Activated CD8-positive, alpha-beta memory T cell treated with anti-CD3 and anti-CD28 coated beads for 1 hour (primary cell): ENCODE results near the gene GALNT6.
"Not testable (repeated sequence)": the region's sequence is repeated elsewhere in the genome, so short reads cannot be mapped to it uniquely, and the experiment has no call there.

Experiments used
- DNase-seq, 2 donors: peaks; one replicate each; pipeline ENCODE4 v3.0.0-alpha.2; 2020; ENCODE audit warnings: low read depth in 1 of 2; ENCODE audit errors: extremely low read depth in 1 of 2

Gene GALNT6

DNA sequence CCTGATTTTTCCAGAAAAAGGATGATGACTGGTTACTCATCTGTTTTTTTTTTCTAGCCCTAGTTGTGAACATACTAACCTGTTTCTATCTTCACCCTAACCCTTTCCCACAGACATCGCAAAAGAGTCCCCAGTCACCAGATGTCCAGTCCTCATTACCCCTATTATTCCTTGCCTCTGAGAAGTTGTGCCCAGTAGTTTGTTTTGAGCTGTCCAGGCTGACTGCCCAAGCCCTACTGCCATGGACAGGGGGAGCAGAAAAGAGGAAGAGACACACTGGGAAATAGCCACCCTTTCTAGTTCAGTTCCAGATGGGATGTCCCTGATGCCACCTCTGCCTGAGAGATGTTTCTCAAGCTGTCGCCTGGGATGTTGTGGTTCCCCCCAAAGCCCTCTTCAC, 30.9 kb downstream of the GALNT6 start:
- no peak for DNase-seq

DNA sequence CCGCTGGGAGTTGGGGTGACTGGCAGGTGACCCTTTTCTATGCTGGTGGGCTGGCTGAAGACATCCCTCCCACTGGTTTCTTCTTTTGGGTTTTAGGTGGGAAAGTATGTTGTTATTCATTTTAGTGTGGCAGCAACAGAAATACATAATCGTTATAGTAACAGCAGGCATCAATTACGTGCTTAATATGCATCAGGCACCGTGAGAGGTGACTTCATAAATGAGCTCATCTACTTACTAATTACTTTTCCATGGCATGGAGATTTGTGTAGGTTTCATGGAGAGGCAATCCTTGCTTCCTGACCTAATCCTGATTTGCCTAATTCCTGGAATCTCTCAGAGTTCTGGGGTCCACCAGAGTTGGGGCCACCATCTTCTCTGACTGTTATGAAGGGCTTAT, 31.4 kb downstream of the GALNT6 start:
- DNase-seq = no peak

DNA sequence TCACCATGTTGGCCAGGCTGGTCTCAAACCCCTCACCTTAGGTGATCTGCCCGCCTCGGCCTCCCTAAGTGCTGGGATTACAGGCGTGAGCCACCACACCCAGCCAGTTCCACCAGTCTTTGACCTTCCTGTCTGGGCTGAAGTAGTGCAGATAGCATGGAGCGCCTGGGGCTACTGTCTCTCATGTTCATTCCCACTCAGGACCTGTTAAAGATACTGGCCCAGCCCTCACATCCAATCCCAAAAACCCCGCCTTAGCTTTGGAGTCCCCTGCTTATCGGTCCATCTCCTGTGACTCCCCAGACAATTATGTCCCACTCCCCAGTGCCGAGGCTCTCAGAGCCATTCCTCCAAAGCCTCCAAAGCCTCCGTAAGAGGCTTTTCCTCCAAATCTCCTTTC, 32.7 kb downstream of the GALNT6 start:
- DNase-seq = no peak

DNA sequence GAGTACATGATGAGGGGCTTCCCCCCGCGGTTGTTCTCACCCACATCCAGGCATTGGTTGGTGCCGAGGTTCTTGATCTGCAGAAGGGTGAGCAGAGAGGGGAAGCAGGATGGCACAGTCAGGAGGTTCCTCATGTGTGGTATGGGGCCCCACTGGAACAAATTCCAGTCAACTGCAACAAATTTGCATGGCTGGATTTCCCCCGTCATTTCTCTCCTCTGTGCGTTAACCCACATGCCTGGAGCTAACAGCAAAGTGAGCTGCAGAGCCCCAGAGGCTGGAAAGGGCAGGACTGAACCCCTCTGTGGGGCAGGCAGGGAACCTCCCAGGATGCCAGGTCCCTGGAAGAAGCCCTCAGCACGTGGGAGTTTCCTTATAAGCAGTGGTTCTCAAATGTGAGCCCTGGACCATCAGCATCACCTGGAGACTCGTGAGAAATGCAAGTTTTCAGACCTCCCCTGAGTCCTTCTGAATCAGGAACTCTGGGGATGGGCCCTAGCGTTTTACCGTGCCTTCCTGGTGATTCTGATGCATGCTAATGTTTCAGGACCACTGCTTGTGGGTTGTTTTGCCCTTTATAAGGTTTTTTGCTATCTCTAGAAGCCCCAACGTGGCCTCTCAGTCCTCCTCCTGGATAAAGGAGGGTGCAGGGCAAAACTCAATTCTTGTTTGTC, 33.7 kb downstream of the GALNT6 start:
- DNase-seq = no peak

DNA sequence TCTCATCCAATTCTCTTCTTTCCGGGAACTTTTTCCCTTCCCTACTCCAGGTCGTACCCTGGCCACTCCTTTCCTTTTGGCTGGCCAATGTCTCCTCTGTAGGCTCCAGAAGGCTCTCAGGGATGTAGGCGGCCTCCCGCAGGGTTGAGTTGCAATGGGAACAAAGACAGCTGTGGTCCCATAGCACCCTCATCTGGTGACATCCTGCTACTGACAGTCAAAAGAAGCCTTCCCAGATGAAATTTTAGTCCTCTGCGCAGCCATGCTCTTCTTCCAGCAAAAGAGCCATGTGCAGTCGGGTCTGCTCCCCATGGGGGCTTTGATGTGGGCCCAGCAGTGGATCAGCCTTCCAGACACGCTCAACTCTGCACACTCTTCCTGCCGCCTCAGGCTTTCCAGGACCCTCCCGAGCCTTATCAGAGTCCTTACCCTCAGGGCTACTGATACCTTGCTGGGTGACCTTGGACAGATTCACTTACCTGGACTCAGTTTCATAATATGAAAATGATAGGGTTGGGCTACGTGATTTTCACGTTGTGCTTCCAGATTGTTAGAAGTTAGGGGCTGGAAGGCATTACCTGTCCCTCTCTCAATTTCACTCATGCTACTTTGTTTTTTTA, 39.2 kb downstream of the GALNT6 start:
- DNase-seq = no peak

DNA sequence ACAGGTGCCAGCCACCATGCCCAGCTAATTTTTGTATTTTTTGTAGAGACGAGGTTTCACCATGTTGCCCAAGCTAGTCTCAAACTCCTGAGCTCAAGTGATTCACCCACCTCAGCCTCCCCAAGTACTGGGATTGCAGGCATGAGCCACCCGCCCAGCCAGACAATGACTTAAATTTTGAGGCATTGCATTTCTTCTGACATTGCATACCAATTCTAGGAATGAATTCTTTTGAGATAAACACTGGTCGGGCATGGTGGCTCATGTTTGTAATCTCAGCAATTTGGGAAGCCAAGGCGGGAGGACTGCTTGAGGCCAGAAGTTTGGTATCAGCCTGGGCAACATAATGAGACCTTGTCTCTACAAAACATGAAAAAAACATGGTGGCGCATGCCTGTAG, 42.2 kb downstream of the GALNT6 start:
- no peak for DNase-seq

DNA sequence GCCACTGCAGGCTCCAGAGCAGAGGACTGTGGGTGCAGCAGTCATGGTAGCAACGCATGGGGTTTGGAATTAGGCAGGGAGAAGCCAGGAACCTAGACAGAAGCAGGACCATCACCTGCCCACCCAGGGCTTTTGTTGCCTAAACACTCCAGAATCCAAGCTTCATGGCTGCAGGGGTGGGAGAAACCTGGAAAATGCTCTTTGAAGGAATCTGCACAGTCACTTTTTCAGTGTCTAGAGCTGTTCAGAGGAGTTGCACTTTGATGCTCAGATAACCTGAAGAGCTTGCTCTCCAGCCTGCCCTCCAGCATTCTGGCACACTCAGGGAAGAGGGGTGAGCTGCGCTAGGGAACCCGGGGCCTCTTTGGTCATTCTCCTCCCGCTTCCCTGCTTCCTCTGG, 43.1 kb downstream of the GALNT6 start:
- DNase-seq = no peak

DNA sequence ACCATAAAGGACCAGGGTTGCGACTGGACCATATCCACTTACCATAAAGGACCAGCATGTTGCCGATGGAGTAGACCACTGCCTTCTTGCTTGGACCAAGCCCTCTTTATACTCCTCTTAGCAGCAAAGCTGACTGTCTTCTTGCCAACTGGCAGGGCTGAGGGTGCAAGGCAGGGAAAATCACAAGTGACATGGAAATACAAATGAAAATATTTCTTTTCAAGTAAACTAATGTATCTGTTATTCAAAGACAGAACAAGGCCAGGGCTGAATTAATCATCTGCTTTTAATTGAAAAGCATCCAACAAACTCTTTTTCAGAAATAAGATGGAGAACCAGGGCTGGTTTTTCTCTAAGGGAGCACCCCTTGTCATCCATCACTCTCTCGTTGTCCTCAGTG, 44.6 kb downstream of the GALNT6 start, which contains the start of gene CELA1:
CELA1 (minus strand) TSS at position 99 of the 400 bp plus-strand sequence; CDS start at position 58, 41 bp downstream.
- DNase-seq = no peak

DNA sequence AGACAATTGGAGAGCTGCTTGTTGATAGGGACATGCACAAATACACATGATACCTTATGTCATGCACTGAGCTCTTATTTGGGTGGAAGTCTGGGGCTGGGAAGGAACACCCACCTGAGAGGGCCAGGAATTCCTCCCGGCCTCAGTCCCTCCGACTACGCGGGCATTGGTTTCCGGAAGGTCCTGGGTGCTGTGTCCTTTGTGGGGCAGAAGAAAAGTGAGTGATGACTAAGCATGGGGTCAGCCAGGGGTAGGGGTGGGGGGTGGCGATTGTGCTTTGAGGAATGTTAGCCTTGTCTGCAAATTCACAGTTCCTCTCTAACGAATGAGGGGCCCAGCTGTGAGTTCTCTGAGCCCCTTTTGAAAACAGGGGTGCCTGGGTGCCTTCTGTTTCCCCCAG, 45.5 kb downstream of the GALNT6 start:
- no peak for DNase-seq

DNA sequence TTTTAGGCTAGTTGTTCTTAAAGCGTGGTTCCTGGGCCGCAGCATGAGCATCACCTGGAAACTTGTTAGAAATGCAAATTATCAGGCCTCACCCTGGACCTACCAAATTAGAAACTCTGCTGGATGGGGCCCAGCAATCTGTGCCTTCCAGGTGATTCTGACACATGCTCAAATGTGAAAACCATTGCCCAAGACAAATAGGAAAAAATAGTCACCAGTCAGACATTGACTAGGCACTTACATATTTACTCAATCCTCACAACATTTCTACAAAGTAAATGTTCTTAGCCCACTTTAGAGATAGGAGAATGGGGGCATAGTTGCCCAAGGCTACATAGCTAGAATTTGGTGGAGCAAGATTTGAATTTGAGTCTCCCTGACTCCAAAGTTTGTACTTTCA, 48.0 kb downstream of the GALNT6 start:
- no peak for DNase-seq

DNA sequence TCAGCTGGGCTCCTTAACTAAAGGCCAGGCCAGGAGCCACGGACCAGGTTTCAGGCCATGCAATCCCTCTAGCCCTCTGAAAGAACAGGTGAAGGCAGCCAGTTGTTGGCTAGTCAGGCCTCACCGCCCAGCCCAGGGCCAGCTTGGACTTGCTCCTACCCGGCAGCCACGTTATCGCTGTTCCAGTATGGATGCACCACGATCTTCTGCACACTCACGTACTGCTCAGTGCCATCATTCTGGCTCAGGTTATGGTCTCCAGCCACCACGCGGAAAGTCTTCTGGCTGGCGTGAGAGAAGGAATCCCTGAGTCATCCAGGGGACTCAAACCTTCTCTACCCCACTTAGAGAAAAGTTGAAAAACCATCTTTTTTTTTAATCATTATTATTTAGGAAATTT, 48.8 kb downstream of the GALNT6 start:
- DNase-seq = no peak

DNA sequence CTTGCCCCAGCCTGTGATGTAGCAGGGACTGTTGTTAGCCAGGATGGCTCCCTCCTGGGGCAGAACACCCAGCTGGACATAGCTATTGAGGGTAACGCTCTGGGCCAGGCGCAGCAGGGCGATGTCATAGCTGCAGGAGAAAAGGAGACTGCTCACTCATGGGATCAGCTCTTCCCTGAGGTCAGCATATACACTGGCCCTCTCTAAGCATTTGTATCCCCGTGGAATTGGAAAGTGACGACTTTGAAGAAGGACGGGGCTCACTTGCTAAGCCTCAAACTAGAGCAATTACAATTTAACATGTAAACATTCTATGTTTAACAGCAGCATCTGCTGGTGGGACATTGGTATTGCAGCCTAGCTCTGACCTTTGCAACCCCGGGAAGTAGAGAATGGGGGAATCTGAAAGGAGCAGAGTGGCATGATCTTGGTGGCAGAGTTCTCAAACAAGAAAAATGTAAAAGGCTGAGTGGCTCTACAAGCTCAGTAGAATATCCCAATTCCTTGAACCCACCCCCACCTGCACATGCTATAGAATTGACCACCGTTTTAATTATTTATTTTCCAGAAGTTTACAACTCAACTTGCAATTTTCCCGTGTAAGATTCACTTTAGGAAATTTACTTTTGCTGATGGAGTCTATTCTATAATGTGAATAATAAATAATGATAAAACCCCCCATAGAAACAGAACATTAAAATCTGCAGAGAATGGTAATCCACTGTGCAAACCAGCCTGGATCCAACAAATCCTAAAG, 49.8 kb downstream of the GALNT6 start:
- DNase-seq = peak; percentile 33 to 51

DNA sequence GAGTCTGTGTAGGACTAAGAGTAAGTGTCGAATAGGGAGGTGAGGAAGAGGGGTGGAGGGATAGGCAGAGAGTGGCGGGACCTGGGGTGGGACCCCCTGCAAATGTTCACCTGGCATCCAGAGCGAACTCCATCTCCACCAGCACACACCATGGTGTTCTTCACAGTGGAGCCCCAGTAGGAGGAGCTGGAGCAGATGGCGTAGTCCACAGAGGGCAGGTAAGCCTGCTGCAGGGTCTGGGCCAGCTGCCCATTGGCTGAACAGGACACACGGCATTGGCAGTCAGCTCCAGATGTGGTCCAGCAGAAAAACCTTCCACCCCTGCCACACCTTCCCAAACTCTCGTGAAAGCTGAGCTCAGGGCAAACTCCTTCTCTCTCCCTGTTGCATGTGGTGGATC, 51.5 kb downstream of the GALNT6 start:
- DNase-seq = no peak

DNA sequence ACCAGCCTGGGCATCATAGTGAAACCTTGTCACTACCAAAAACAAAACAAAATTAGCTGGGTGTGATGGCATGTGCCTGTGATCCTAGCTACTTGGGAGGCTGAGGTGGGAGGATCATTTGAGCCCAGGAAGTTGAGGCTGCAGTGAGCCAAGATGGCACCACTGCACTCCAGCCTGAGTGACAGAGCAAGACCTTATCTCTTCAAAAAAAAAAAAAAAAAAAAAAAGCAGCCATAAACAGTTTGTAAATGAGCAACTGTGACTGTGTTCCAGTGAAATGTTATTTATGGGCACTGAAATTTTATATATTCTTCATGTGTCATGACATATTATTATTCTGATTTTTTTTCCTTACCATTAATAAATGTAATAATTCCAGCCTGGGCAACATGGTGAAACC, 53.9 kb downstream of the GALNT6 start:
- DNase-seq = not testable (repeated sequence)

DNA sequence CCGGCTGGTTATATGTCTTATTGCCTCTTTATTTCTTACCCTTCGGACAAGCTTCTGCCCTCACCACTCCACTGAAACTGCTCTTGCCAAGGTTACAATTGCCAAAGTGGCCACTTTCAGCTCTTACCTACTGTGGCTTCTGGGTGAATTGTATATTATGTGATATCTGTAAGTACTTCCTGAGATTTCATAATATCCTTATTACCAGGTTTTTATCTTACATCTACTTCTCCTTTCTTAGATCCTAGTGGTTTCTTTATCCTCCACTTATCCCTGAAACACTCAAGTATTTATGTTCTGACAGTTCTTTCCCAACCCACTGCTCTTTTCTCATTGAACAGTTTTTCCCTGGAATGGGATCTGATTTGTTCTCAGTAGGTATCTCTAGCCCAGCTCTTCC, 55.3 kb downstream of the GALNT6 start:
- no peak for DNase-seq

DNA sequence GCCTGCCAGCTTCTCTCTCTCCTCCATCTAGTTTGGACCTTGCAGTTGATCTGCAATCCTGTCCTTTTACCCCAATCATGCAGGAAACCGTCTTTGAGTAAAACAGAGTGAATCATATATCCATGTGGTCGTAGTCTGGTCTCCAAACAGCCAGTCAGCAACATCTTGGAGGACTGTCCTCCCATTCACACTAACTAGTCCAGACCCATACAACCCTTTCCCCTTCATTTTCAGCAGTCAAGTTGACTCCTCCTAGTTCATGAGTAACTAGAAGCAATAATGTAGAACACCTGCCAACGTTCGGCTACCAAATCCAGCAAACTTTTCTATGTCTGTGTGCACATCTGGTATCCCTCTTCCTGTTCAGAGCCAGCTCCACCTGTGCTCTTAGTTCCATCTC, 56.4 kb downstream of the GALNT6 start:
- DNase-seq = no peak

DNA sequence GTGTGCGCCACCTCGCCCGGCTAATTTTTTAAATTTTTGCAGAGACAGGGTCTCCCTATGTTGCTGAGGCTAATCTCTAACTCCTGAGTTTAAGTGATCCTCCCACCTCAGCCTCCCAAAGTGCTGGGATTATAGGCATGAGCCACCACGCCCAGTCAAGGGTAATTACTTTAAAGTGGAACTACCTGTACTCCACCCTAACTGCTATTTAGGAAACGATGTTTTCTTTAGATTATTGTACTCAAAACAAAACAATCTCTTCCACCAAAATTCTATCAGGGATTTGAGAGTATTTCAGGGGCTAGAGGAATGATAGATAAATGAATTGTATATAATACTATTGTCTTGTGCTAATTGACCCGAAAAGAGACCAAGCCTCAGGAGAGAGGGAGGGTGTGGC, 57.7 kb downstream of the GALNT6 start:
- DNase-seq = no peak

DNA sequence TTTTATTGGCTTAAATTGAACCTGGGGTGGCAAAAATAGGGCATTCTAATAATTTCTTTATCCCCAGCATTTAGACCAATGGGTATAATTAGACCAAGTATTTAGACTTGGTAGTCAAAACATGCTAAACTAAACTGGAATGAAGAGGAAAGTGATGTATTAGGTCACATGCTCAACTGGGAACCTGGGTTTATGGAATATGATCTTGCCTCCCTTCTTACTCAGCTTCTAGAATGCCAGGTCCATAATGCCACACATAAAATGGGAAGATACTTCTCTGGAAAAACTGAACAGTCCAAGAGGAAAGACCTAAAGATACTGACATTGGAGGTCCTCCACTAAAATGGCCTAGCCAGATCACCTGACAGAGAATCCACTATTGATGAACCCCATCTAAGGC, 61.0 kb downstream of the GALNT6 start:
- DNase-seq = no peak

DNA sequence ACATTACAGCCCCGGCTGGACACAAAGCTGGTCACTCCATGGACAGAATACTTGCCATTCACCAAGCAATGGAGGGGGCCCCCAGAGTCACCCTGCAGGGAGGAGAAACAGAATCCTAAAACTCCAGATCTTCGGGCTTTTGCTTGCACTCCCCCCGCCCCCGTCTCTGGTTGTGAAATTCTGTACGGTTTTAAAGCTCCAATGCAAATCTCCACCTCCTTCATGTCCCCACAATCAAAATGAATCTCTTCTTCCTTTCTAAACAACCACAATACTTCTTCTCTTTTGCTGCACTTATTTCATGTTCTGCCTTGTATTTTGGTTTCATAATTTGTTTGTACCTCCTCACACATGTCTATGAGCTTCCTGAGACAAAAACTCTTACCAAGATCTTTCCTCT, 61.5 kb downstream of the GALNT6 start:
- no peak for DNase-seq

DNA sequence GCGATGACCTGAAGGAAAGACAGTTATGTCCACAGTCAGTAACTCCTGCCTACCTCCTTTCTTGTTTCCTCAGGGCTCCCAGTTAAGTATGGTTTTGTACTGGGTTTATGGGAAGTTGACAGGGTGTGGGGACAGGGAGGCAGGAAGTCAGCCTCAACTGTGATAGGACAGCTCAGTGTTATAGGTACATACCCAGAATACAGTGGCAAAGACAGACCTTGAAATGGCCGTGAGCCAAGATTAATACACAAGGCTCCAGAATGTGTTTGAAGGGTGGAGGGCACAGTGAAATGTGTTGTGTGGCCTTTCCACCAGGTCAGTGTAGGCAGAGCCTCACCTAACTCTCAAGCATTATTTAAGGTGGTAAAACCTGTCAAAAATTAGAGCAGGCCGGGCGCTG, 62.6 kb downstream of the GALNT6 start:
- no peak for DNase-seq

DNA sequence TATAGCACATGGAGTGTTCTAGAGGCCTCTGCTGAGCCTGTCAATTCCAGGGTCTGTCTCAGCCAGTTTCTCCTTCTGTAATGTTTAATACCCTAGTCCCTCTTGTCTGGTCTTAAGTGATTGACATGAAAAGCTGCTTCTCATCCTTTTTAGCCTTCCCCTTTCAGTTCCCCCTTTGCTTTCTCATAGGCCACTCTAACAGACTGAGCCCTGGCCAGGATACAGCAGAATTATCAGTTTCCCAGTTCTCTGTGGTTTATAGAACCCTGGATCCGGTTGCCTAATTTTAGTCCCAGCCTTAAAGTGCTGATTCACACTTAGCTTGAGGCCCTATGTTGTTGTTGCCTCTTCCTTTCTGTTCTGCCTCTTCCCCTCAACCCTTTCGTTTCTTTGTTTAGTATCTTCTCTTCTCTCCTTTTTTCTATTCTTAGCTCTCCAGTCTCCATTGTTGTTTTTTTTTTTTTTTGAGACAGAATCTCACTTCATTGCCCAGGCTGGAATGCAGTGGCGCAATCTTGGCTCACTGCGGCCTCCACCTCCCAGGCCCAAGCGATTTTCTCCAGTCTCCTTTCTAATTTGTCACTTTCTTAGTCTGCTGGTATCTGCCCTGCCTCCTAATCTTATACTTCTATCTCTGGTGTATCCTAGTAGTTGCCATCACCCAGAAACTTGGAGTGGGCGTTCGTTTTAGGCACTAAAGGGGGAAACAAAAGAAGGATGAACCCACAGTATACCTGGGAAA, 64.3 kb downstream of the GALNT6 start:
- DNase-seq = no peak
